B cell (primary cell): ENCODE measurements around the gene PLEKHM3.

ENCODE experiments used
- CTCF ChIP-seq: fragments of 200-600 bp; IDR thresholded peaks from one replicate; pipeline ENCODE4 v1.8.0; 2022; ENCODE audit warnings: antibody characterized with exemption, mild to moderate bottlenecking
- EZH2 ChIP-seq: IDR thresholded peaks from 2 replicates; pipeline ENCODE4 v1.6.1; 2012; ENCODE audit warnings: borderline replicate concordance, low read depth, mild to moderate bottlenecking, moderate library complexity, low read length; ENCODE audit not compliant: insufficient read depth, poor library complexity, severe bottlenecking

DNA sequence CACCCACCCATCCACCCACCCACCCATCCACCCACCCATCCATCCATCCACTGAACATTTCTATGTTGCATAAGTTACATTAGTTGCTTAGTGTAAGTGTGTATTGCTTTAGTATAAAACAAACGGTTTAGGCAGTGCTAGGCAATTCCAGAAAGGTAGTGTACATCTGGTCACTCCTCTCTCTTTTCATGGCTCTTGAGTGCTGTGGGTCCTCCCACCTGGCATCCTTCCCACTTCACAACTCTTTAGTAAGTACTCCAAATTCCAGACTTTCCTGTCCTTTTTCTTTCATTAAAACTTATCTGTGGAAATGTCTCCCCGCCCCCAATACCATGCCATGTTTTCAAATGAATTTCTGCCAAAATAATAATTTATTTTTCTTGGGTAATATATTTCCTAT lies 122.5 kb downstream of the PLEKHM3 start:
- TF ChIP-seq CTCF = no peak
- no peak for TF ChIP-seq EZH2
